Muscle layer of colon (tissue), 2 donors: Measurements from ENCODE around the gene RAMP3.
"Not testable (repeated sequence)": the region's sequence is repeated elsewhere in the genome, so short reads cannot be mapped to it uniquely, and the experiment has no call there.

ENCODE experiments used
- H3K27ac ChIP-seq: one replicate; pipeline ENCODE4 v1.7.0; 2013; ENCODE audit warnings: low read depth, mild to moderate bottlenecking, low read length, moderate library complexity
- H3K27me3 ChIP-seq, 2 donors: one replicate each; pipeline ENCODE4 v1.7.0; 2013; ENCODE audit warnings: low read length in 2 of 2, mild to moderate bottlenecking in 2 of 2; ENCODE audit not compliant: insufficient read depth in 2 of 2, control insufficient read depth in 1 of 2
- H3K36me3 ChIP-seq: one replicate; pipeline ENCODE4 v1.7.0; 2013; ENCODE audit warnings: mild to moderate bottlenecking, low read length; ENCODE audit not compliant: insufficient read depth
- H3K4me1 ChIP-seq: one replicate; pipeline ENCODE4 v1.7.0; 2013; ENCODE audit warnings: mild to moderate bottlenecking, low read length; ENCODE audit not compliant: insufficient read depth
- H3K4me3 ChIP-seq, 2 donors: one replicate each; pipeline ENCODE4 v1.7.0; 2013; ENCODE audit warnings: low read length in 2 of 2, low read depth in 1 of 2, mild to moderate bottlenecking in 1 of 2, moderate library complexity in 1 of 2
- H3K9ac ChIP-seq: one replicate; pipeline ENCODE4 v1.7.0; 2013; ENCODE audit warnings: low read length
- H3K9me3 ChIP-seq: one replicate; pipeline ENCODE4 v1.7.0; 2013; ENCODE audit warnings: mild to moderate bottlenecking, low read length
- donor health status: abdominal sarcoma.
- donor health status: Adenocarcinoma of cecum.

RAMP3 gene, protein sequence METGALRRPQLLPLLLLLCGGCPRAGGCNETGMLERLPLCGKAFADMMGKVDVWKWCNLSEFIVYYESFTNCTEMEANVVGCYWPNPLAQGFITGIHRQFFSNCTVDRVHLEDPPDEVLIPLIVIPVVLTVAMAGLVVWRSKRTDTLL

DNA sequence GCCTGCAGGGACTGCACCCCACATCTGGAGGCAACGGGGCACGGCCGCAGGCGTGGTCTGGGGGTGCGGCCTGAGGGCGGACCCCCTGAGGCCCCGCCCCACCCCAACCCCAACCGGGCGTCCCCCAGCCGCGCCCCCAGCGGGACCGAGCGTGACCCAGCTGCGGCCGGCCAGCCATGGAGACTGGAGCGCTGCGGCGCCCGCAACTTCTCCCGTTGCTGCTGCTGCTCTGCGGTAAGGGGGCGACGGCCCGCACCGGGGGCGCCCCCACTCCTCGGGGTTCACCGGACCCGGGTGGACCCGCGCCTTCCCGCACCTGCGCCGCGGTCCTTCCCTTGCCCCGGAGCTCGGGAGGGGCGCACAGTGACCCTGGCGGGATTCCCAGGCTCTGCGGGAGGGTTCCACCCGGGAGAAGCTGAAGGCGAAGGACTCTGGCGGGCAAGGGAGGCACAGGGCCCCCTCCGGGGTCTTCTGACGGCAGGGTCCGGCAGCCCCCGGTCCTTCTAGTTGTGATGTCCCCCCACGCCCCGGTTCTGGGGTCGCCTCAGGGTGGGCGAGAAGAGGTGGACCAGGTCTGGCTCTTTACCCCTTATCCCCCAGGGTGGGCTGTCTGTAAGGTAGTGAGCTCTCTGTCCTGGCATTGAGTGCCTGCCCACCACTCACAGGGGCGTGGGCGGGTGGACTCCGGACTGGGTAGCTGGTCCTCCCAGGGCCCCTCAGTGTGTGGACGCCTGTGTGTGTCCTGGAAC, at the start of gene RAMP3:
TSS of gene RAMP3 (plus strand) at position 139 of the 749 bp plus-strand sequence. CDS start at position 177, 38 bp downstream.
- Histone ChIP-seq H3K27ac (no peak within 1 kb of the TSS), H3K27me3 (peaks cover 0 to 25% of the 10 kb centered on the region in 2 donors), H3K4me1 (no peaks in the 10 kb centered on the region), H3K9me3 (no peaks in the 10 kb centered on the region), H3K9ac (no peak within 1 kb of the TSS), H3K36me3 (no peaks in the 10 kb centered on the region), H3K4me3 (no peak within 1 kb of the TSS)

DNA sequence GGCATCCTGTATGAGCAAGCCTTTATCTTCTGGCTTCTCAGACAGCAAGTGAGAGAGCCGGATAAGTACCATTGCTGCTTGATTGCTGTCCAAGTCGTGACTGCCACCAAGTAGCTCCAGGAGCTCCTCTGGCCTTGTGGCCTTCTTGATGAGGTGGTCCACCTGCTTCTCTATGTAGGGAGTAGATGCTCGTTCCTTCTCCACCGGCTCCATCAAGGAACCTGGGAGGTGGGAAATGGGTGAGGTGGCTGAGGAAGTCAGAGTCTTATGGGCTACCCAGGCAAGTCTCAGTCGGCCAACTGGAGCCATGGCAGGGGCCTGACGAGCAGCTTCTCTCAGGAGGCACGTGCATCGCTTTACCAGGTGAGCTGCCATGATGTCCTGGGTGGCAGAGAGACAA, 48.7 kb upstream of the RAMP3 start:
- no peaks in the 10 kb centered on the region for H3K27me3 ChIP-seq
- peaks cover 53% of the 10 kb centered on the region for H3K36me3 ChIP-seq
- no peaks in the 10 kb centered on the region for H3K9me3 ChIP-seq
- H3K4me3 ChIP-seq = no peak overlapping the region
- H3K27ac ChIP-seq = no peak overlapping the region
- H3K4me1 ChIP-seq = peaks cover 35% of the 10 kb centered on the region
- no peak overlapping the region for H3K9ac ChIP-seq

DNA sequence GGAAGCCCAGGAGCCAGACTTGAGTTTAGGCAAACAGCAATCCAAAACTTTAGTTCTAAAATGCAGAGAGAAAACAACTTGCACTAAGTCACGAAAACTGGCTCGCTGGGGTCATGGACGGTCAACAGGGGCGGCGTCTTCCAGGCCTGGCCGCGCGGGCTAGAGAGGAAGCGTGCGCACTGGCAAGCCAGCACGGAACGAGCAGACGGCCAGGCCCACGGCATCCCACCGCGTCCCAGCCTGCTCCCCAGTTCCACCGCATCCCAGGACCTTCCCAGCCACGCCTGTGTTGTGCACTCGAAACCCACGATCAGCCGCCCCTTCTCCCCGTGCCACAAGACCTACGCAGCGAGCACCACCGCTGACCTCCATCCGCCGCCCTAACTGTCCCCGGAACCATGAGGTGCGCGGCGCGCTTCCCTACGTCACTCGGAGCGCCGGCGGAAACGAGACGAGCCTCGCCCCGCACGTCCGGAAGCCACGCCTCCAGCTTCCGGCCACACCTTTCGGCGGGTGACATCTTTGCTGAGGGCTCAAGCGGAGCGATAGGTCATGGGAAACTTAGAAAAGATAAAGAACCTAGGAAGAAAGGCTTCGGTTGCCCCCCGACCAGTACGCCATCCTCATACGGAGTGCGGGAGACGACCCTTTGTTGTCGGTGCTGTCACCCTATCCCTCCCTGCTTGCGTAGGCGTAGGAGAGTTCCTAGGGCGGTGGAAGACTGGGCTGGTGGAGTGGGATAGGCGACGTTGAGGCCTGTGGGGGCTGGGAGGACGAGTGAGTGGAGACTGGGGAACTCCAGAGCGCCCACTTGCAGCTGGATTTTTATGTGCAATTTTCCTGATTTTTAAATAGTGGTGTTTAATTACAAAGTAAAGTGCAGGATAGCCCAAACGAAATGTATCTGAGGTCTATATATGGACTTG, 46.0 kb upstream of the RAMP3 start, which contains the start of gene TBRG4:
TSS of gene TBRG4 (minus strand) at position 400 of the 926 bp plus-strand sequence. CDS start 2,460 bp downstream, outside the sequence.
- peaks cover 26% of the 10 kb centered on the region for H3K36me3 ChIP-seq
- peaks cover 35% of the 10 kb centered on the region for H3K4me1 ChIP-seq
- H3K4me3 ChIP-seq = peak within 1 kb of the TSS; percentile 48 to 77
- H3K9me3 ChIP-seq = no peaks in the 10 kb centered on the region
- peak within 1 kb of the TSS; percentile 81 for H3K27ac ChIP-seq
- H3K9ac ChIP-seq = peak within 1 kb of the TSS; percentile 67
- H3K27me3 ChIP-seq = no peaks in the 10 kb centered on the region

DNA sequence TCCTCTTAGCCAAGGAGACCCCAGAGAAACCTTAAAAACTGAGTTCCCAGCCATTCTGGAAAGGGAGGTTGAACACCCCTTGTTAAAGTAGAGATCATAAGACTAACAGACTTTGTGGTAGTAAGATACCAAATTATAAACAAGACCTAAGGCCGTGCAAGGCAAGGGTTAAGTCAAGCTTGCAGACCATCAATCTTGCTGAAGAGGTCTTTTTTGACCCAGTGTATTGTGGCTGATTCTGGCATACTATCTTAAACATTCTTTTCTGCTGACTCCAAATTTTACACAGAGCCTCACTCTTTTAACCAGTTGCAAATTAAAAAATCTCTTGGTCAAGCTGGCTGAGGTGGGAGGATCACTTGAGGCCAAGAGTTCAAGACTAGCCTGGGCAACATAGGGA, 44.9 kb upstream of the RAMP3 start:
- Histone ChIP-seq H3K36me3 (peaks cover 16% of the 10 kb centered on the region), H3K9me3 (no peaks in the 10 kb centered on the region), H3K27me3 (no peaks in the 10 kb centered on the region), H3K4me3 (peak overlapping the region in 1 of 2 donors; percentile 77), H3K27ac (no peak overlapping the region), H3K9ac (no peak overlapping the region), H3K4me1 (peaks cover 30% of the 10 kb centered on the region)

DNA sequence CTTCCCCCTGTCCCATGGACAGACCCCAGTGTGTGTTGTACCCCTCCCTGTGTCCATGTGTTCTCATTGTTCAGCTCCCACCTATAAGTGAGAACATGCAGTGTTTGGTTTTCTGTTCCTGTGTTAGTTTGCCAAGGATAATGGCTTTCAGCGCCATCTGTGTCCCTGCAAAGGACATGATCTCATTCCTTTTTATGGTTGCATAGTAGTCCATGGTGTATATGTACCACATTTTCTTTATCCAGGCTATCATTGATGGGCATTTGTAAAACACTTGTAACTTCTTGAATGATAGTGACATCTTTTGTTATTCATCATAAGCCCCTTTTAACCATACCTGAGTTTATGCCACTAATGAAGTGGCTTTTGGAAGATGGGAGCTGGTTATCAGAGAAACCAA, 43.3 kb upstream of the RAMP3 start:
- H3K9me3 ChIP-seq, H3K27me3 ChIP-seq, H3K36me3 ChIP-seq, H3K9ac ChIP-seq, H3K4me3 ChIP-seq, H3K27ac ChIP-seq: not testable (repeated sequence)
- H3K4me1 ChIP-seq = peaks cover 20% of the 10 kb centered on the region

DNA sequence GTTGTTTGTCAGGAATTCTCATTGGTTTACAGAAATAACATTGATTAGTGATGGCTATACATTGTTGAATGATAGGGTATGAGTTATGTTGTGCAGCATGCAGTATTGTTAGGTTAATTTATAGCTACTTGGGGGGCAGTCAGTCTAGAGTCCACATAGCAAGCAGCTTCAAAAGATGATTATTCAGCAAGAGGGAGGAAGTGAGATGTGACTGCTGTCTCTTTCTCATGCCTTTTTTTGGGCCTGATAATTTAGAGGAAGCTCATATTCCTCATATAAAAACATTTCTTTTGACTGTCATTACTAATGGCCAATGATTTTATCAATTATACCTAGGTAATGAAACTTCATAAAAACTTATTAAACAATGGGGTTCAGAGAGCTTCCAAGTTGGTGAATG, 42.7 kb upstream of the RAMP3 start:
- Histone ChIP-seq H3K36me3 (no peaks in the 10 kb centered on the region), H3K4me3 (no peak overlapping the region), H3K4me1 (peaks cover 18% of the 10 kb centered on the region), H3K27ac (no peak overlapping the region), H3K27me3 (no peaks in the 10 kb centered on the region), H3K9ac (no peak overlapping the region), H3K9me3 (no peaks in the 10 kb centered on the region)

DNA sequence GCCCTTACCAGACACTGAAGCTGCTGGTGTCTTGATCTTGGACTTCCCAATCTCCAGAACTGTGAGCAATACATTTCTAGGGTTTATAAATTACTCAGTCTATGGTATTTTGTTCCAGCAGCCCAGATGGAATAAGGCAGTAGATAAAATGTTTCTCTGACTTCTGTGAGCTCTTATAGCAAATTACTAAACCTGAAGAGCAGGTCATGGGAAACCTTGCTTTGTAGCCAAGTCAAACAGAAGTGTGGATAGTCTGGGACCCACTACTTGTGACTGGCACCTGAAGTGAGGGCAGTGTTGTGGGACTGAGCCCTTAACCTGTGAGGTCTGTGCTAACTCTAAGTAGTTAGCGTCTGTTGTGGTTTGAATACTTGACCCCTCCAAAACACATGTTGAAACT, 41.5 kb upstream of the RAMP3 start:
- H3K36me3 ChIP-seq = no peaks in the 10 kb centered on the region
- H3K27ac ChIP-seq = no peak overlapping the region
- H3K4me3 ChIP-seq = no peak overlapping the region
- no peak overlapping the region for H3K9ac ChIP-seq
- H3K9me3 ChIP-seq = no peaks in the 10 kb centered on the region
- no peaks in the 10 kb centered on the region for H3K27me3 ChIP-seq
- H3K4me1 ChIP-seq = peaks cover 7% of the 10 kb centered on the region

DNA sequence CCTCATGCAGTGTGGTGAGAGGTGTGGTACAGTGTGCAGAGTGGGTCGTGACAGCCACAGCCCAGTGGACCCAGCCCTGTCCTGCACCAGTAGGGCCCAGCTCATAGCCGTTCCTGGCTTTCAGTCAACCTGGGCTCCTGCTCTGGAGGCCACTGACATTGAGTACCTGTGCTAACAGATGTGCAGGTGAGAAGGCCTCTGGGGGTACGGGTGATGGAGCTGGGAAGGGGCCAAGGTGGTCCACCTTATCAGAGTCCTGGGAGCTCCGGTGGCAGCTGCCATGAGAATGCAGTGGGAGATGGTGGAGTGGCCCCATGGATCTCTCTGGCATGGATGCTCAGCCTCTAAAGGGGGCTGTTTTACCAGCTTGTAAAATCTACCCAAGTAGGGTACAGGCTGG, 40.0 kb upstream of the RAMP3 start:
- H3K9ac ChIP-seq = no peak overlapping the region
- H3K4me1 ChIP-seq = peaks cover under 1% of the 10 kb centered on the region
- no peaks in the 10 kb centered on the region for H3K27me3 ChIP-seq
- H3K27ac ChIP-seq = no peak overlapping the region
- no peaks in the 10 kb centered on the region for H3K36me3 ChIP-seq
- H3K9me3 ChIP-seq = no peaks in the 10 kb centered on the region
- H3K4me3 ChIP-seq = no peak overlapping the region

DNA sequence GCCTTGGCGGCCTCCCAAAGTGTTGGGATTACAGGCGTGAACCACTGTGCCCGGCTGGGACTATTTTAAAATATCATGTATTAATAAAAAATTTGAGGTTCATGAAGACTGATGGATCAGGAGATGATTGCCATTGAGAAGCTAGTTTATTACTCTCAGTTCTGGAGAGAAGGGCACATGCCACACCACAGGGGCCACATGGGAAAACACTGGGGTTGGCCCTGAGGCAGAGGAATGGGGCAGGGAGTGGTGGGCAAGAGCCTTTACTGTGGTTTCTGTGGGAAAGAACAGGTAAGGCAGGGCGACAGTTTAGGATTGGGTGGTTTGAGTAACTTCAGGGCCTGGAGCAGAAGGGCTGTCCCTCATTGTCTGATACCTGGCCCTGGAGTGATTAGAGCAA, 39.3 kb upstream of the RAMP3 start:
- no peaks in the 10 kb centered on the region for H3K36me3 ChIP-seq

DNA sequence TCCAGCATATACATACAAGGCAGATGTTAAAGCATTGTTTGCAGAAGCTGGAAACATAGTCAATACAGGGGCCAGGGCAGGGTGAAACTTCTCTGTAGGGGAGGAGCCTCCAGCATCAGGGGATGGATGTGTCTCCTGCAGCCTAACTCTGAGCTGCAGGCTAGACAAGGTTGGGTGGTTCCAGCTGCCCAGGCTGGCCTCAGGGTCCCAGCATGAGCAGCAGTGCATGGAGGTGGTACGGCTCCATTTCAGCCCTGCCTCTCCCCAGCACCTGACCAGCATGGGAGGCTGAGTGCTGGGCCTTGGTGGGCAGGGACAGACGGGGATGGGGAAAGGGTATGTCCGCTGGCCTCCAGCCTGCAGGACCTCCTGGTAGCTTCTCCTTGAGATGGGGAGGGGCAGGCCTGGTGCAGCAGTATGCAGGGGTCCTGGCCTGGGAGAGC, 38.7 kb upstream of the RAMP3 start:
- H3K4me3 ChIP-seq = no peak overlapping the region
- no peak overlapping the region for H3K9ac ChIP-seq

More for the DNA sequence above, 39.3 kb upstream of the RAMP3 start:
- Histone ChIP-seq H3K27ac (no peak overlapping the region), H3K9me3 (no peaks in the 10 kb centered on the region), H3K4me3 (no peak overlapping the region), H3K9ac (no peak overlapping the region), H3K27me3 (no peaks in the 10 kb centered on the region), H3K4me1 (no peaks in the 10 kb centered on the region)

DNA sequence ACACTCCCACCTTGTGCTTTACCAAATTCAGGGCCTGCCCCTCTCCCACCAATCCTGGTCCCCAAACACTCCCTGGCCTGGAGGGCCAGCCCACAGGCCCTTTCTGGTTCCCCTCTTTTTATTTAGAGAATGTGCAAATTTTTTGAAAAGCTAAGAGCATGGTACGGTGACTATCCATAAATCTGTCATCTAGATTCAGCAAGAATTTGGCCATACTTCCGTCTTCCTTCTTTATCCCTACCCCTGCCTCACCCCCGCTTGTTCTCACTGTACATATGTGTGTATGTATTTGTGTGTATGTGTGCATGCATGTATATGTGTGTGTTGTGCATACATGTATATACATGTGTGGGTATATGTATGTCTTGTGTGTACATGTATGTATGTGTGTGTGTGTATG, 38.0 kb upstream of the RAMP3 start:
- no peak overlapping the region for H3K9ac ChIP-seq
- no peak overlapping the region for H3K27ac ChIP-seq
- H3K36me3 ChIP-seq = no peaks in the 10 kb centered on the region
- H3K4me3 ChIP-seq = no peak overlapping the region
- H3K9me3 ChIP-seq = no peaks in the 10 kb centered on the region
- H3K27me3 ChIP-seq = no peaks in the 10 kb centered on the region
- no peaks in the 10 kb centered on the region for H3K4me1 ChIP-seq

More for the DNA sequence above, 38.7 kb upstream of the RAMP3 start:
- H3K27ac ChIP-seq = no peak overlapping the region
- no peaks in the 10 kb centered on the region for H3K4me1 ChIP-seq
- no peaks in the 10 kb centered on the region for H3K9me3 ChIP-seq
- no peaks in the 10 kb centered on the region for H3K27me3 ChIP-seq
- H3K36me3 ChIP-seq = no peaks in the 10 kb centered on the region
